Fibroblast of skin of right biceps (primary cell): ENCODE results near the gene OGDH.
A peak's percentile ranks its signal among the peaks of the same experiment; 100 is the strongest.
"Not testable (repeated sequence)": the region's sequence is repeated elsewhere in the genome, so short reads cannot be mapped to it uniquely, and the experiment has no call there.

ENCODE experiments used
- DNase-seq: peaks from one replicate; pipeline ENCODE4 v3.0.0-alpha.2; 2013

The OGDH gene

GRCh38 chr7:44711528-44711927, 105.1 kb downstream of the OGDH start:
- DNase-seq: no peak

- DNase-seq: no peak
These were observed 105.6 kb downstream of the OGDH start for GRCh38 chr7:44712012-44712411.

GRCh38 chr7:44713141-44713540, 106.7 kb downstream of the OGDH start:
- no peak for DNase-seq

GRCh38 chr7:44713680-44714335, 107.4 kb downstream of the OGDH start:
- DNase-seq: peak; percentile 20

GRCh38 chr7:44716205-44716604, 109.8 kb downstream of the OGDH start:
- no peak for DNase-seq

- DNase-seq: no peak
These were observed 113.9 kb downstream of the OGDH start for GRCh38 chr7:44720301-44720700.

- DNase-seq: no peak
These were observed 117.8 kb downstream of the OGDH start for GRCh38 chr7:44724276-44724675.

GRCh38 chr7:44726250-44726649, 119.8 kb downstream of the OGDH start:
- not testable (repeated sequence) for DNase-seq

- peak; percentile 96 for DNase-seq
These were observed 120.9 kb downstream of the OGDH start for GRCh38 chr7:44727158-44727936.

GRCh38 chr7:44727937-44728262, 121.5 kb downstream of the OGDH start:
- no peak for DNase-seq

- DNase-seq: no peak
These were observed 123.6 kb downstream of the OGDH start for GRCh38 chr7:44729949-44730590.

- not testable (repeated sequence) for DNase-seq
These were observed 126.5 kb downstream of the OGDH start for GRCh38 chr7:44732971-44733370.

GRCh38 chr7:44733708-44734481, 127.5 kb downstream of the OGDH start:
- peak; percentile 89 for DNase-seq

GRCh38 chr7:44735403-44736165, 129.2 kb downstream of the OGDH start:
- DNase-seq: peak; percentile 99

GRCh38 chr7:44736896-44737295, 130.5 kb downstream of the OGDH start:
- no peak for DNase-seq

GRCh38 chr7:44738051-44738723, 131.8 kb downstream of the OGDH start:
- DNase-seq: no peak

GRCh38 chr7:44738876-44739665, 132.6 kb downstream of the OGDH start:
- DNase-seq: no peak

- DNase-seq: no peak
These were observed 133.6 kb downstream of the OGDH start for GRCh38 chr7:44740055-44740454.

GRCh38 chr7:44743750-44744149, 137.3 kb downstream of the OGDH start:
- DNase-seq: no peak

- peak; percentile 91 for DNase-seq
These were observed 141.9 kb downstream of the OGDH start, which contains the start of gene ZMIZ2 for GRCh38 chr7:44748045-44748947. Gene ZMIZ2, plus strand, starts transcription at chr7:44748847. Its CDS starts 7,403 bp downstream, at chr7:44756250.
